ENCODE measurements around the gene CLDN5.

GRCh38 chr22:19478901-19479354, 45.3 kb downstream of the CLDN5 start, which contains the start of gene UFD1:
- TF ChIP-seq POLR2A (IDR thresholded peaks at IDR 0.05; ENCODE audit: control extremely low read depth in 1 of 2, low read depth in 2 of 2, low read length in 2 of 2): peak in 1 of 2 experiments; percentile 50; a peak in 1 of 3 replicates
- no peak for TF ChIP-seq JUN (IDR thresholded peaks at IDR 0.05; ENCODE audit: low read depth, low read length)
- no peak for TF ChIP-seq MAFK (IDR thresholded peaks at IDR 0.05; ENCODE audit: low read depth, low read length)
- no peak for TF ChIP-seq NRF1 (IDR thresholded peaks at IDR 0.05; ENCODE audit: low read depth, low read length)
- TF ChIP-seq RAD21 (IDR thresholded peaks at IDR 0.05 in 1 of 2, conservative IDR thresholded peaks at IDR 0.05 in 1 of 2; ENCODE audit: low read depth in 2 of 2, low read length in 2 of 2): no peak
- TF ChIP-seq TAF1 (IDR thresholded peaks at IDR 0.05; ENCODE audit: low read depth, low read length): peak; percentile 85
- TF ChIP-seq EGR1 (IDR thresholded peaks at IDR 0.05; ENCODE audit: borderline replicate concordance, low read depth, low read length): peak; percentile 75; the same call in 1 of the 2 replicates
- no peak for TF ChIP-seq CTCF (IDR thresholded peaks at IDR 0.05; ENCODE audit: control extremely low read depth in 1 of 3, insufficient read depth in 1 of 3, low read depth in 1 of 3, low read length in 3 of 3)
- TF ChIP-seq RXRA (IDR thresholded peaks at IDR 0.05; ENCODE audit: insufficient read depth, low read depth, low read length): no peak
- TF ChIP-seq CBX8 (IDR thresholded peaks at IDR 0.05; ENCODE audit: borderline replicate concordance, low read depth, low read length): no peak
- no peak for TF ChIP-seq HDAC6 (IDR thresholded peaks at IDR 0.05; ENCODE audit: low read depth, low read length)
- no peak for TF ChIP-seq SP2 (IDR thresholded peaks at IDR 0.05; ENCODE audit: low read length)
- TF ChIP-seq EP300 (IDR thresholded peaks at IDR 0.05; ENCODE audit: borderline replicate concordance in 1 of 2, low read depth in 2 of 2, low read length in 2 of 2): peak in 1 of 2 experiments; percentile 99; a peak in 2 of 3 replicates
- TF ChIP-seq RNF2 (IDR thresholded peaks at IDR 0.05; ENCODE audit: borderline replicate concordance, low read depth, low read length, missing control alignments, poor library complexity, severe bottlenecking): no peak

Measured in H1 (cell line).